ENCODE measurements around the gene PTGES. TPM values are rescaled to one million over a fixed set of nuclear protein-coding genes. Genes with fewer than 3 reads are reported as not detected.

The PTGES gene
- total and polyA plus RNA-seq, 4 donors, result 0.13 to 9.1 (median 2.9) TPM

DNA sequence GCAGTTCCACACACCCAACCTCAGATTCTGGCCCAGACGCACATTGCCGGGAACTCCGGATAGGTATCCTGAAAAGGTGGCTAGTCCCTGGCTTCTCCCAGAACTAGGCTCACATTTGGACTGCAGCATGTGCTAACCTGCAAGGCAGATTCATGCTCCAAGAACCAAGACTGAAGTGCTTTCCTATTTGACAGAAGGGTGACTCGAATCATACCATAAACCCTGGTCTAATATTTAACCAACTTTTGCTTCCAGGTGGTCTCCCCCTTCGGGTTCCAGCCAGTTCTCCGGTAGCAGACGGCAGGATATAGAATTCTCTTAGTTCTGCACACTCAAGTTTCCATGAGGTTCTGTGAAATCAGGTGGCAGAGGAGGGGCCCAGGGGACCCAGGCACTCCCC lies 7.6 kb downstream of the PTGES start:
- DNase-seq (no peak), ATAC-seq (ENCODE audit: low FRiP score) (no peak)
- Histone ChIP-seq H3K27me3 (ENCODE audit: control insufficient read depth in 1 of 2, insufficient read depth in 2 of 2, low read length in 1 of 2) (no peaks in the 10 kb centered on the region), H3K36me3 (ENCODE audit: control insufficient read depth in 1 of 2, insufficient read depth in 2 of 2, low read length in 1 of 2) (no peaks in the 10 kb centered on the region), H3K4me3 (ENCODE audit: low read length in 2 of 2) (no peak overlapping the region), H3K4me1 (ENCODE audit: control insufficient read depth in 1 of 2, insufficient read depth in 2 of 2, low read length in 2 of 2) (no peaks in the 10 kb centered on the region), H3K27ac (ENCODE audit: low read depth in 1 of 2, low read length in 2 of 2) (no peak overlapping the region), H3K9me3 (ENCODE audit: control insufficient read depth, low read length) (no peaks in the 10 kb centered on the region)
- intact Hi-C loops (cut with DNase I), result no loop called here
- 95 to 96% methylated on average over 7 of the region's 7 CpGs for WGBS, 2 donors

DNA sequence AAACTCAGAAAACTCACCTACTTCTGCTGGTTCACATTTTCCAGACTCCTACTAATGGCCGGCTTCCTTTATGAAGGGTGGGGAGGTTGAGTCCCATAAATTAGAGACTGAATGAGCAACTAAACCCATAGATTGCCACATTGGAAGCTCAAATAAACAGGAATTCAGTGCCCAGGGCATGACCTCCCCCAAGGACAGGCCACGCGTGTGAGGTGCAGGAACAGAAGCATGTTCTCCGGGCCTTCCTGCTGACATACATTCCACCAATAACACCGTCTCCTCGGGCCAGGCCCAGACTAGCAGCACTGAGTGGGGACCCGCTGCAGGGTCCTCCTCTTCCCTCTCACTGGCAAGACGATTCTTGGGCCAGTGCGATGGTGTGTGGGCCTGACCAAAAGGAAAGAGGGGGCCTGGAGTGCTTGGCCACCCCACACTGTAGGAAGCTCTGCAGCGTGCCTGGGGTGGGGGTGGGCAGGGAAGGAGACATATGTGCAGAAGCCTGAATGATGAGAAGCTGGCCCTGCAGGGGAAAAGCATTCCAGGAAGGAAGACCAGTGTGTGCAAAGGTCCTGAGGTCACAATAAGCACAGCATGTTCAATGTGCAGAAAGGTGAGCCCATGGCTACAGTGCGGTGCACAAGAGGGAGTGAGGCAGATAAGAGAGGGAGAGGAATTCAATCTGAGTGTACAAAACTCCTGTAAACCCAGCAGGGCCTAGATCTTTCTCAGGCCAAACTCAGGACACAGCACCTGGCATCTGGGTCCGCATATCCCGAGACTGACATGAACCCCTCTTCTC lies 12.0 kb downstream of the PTGES start:
- Histone ChIP-seq H3K4me3 (ENCODE audit: low read length in 2 of 2) (no peak overlapping the region), H3K36me3 (ENCODE audit: control insufficient read depth in 1 of 2, insufficient read depth in 2 of 2, low read length in 1 of 2) (no peaks in the 10 kb centered on the region), H3K27ac (ENCODE audit: low read depth in 1 of 2, low read length in 2 of 2) (no peak overlapping the region), H3K27me3 (ENCODE audit: control insufficient read depth in 1 of 2, insufficient read depth in 2 of 2, low read length in 1 of 2) (no peaks in the 10 kb centered on the region), H3K4me1 (ENCODE audit: control insufficient read depth in 1 of 2, insufficient read depth in 2 of 2, low read length in 2 of 2) (no peaks in the 10 kb centered on the region), H3K9me3 (ENCODE audit: control insufficient read depth, low read length) (no peaks in the 10 kb centered on the region)
- WGBS, 2 donors, result 95 to 97% methylated on average over 13 of the region's 13 CpGs
- intact Hi-C loops (cut with DNase I), result no loop called here
- DNase-seq (no peak), ATAC-seq (ENCODE audit: low FRiP score) (no peak)

DNA sequence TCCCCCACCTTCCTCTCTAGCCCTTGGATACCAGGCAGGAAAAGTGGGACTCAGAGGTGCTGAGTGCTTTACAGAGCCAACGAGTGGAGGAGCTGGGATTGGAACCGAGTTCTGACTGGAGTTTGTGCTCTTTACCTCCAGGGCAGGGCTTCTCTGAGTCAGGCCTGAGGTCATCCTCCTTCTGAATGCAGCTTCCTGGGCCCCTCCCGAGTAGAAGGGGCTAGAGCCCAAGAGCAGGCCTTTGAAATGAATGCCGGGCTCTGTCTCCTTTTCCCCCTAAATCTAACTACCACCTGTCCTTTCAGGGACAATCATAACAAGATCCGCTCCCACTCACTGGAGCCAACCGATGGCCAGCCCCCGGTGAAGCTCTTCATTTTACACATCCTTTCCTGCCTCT lies 12.7 kb downstream of the PTGES start:
- no peak overlapping the region for H3K4me3 ChIP-seq (ENCODE audit: low read length in 2 of 2)
- 87 to 90% methylated on average over 7 of the region's 7 CpGs for WGBS, 2 donors
- no peaks in the 10 kb centered on the region for H3K27me3 ChIP-seq (ENCODE audit: control insufficient read depth in 1 of 2, insufficient read depth in 2 of 2, low read length in 1 of 2)
- no peaks in the 10 kb centered on the region for H3K9me3 ChIP-seq (ENCODE audit: control insufficient read depth, low read length)
- no peak overlapping the region for H3K27ac ChIP-seq (ENCODE audit: low read depth in 1 of 2, low read length in 2 of 2)
- no peaks in the 10 kb centered on the region for H3K4me1 ChIP-seq (ENCODE audit: control insufficient read depth in 1 of 2, insufficient read depth in 2 of 2, low read length in 2 of 2)
- H3K36me3 ChIP-seq (ENCODE audit: control insufficient read depth in 1 of 2, insufficient read depth in 2 of 2, low read length in 1 of 2), result no peaks in the 10 kb centered on the region
- ATAC-seq (ENCODE audit: low FRiP score) (no peak), DNase-seq (no peak)
- intact Hi-C loops (cut with DNase I), result no loop called here

DNA sequence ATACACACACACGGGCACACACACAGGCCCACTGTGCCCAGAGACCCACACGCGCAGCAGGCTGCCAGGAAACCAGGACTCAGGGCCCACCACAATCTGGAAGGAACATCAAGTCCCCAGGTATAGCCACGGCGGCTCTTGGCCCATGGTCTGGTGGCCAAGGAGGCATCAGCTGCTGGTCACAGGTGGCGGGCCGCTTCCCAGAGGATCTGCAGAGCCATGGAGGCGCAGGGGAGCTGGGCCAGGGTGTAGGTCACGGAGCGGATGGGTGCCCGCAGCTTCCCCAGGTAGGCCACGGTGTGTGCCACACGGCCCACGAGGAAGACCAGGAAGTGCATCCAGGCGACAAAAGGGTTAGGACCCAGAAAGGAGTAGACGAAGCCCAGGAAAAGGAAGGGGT lies 13.4 kb downstream of the PTGES start:
- no peak for DNase-seq
- no peaks in the 10 kb centered on the region for H3K36me3 ChIP-seq (ENCODE audit: control insufficient read depth in 1 of 2, insufficient read depth in 2 of 2, low read length in 1 of 2)
- H3K27ac ChIP-seq (ENCODE audit: low read depth in 1 of 2, low read length in 2 of 2), result no peak overlapping the region
- intact Hi-C loops (cut with DNase I), result loop anchor here (2.0 to 5.0 kb wide), 2 partner anchors 43 kb away; no protein-coding TSS in a partner anchor
- no peak for ATAC-seq (ENCODE audit: low FRiP score)
- H3K4me3 ChIP-seq (ENCODE audit: low read length in 2 of 2), result no peak overlapping the region
- no peaks in the 10 kb centered on the region for H3K9me3 ChIP-seq (ENCODE audit: control insufficient read depth, low read length)
- WGBS, 2 donors, result 95 to 97% methylated on average over 16 of the region's 16 CpGs
- H3K4me1 ChIP-seq (ENCODE audit: control insufficient read depth in 1 of 2, insufficient read depth in 2 of 2, low read length in 2 of 2), result no peaks in the 10 kb centered on the region
- H3K27me3 ChIP-seq (ENCODE audit: control insufficient read depth in 1 of 2, insufficient read depth in 2 of 2, low read length in 1 of 2), result no peaks in the 10 kb centered on the region

DNA sequence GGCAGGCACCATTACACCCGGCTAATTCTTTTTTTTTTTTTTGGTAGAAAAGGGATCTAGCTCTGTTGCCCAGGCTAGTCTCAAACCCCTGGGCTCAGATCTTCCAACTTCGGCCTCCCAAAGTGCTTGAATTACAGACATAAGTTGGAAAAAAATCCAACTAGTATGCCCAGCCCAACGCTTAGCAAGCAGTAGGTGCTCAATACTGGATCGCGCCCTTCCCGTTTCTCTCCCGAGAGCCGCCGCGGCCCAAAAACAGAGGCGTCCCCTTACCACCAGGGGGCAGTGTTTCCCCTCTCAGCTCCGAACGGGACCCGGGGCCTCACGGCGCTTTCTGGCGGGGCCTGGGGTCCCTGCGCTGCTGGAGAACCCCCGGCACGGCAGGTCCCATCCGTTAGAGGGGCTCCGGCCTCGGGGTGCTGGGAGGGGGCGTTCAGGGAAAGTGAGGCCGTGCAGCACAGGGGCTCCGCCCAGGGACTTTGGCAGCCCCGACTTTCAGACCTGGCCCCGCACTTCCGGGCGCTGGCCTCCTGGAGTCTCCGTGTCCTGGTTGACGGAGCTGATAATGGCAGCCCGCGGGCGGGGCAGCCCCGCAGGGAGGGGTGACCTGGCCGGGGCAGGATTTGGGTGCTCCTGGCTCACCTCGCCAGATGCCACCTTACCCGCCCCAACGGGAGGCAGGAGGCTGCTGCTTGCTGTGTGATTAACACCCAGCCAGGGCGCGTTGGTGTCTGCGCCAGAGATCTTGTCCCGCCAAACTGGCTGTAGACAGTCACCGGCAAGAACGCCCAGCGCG lies 15.2 kb downstream of the PTGES start:
- H3K36me3 ChIP-seq (ENCODE audit: control insufficient read depth in 1 of 2, insufficient read depth in 2 of 2, low read length in 1 of 2), result no peaks in the 10 kb centered on the region
- no peaks in the 10 kb centered on the region for H3K27me3 ChIP-seq (ENCODE audit: control insufficient read depth in 1 of 2, insufficient read depth in 2 of 2, low read length in 1 of 2)
- peak; percentile 94 for ATAC-seq (ENCODE audit: low FRiP score)
- peak overlapping the region; percentile 23 to 71 for H3K4me3 ChIP-seq (ENCODE audit: low read length in 2 of 2)
- H3K9me3 ChIP-seq (ENCODE audit: control insufficient read depth, low read length), result no peaks in the 10 kb centered on the region
- H3K27ac ChIP-seq (ENCODE audit: low read depth in 1 of 2, low read length in 2 of 2), result peak overlapping the region in 1 of 2 donors; percentile 15
- no peaks in the 10 kb centered on the region for H3K4me1 ChIP-seq (ENCODE audit: control insufficient read depth in 1 of 2, insufficient read depth in 2 of 2, low read length in 2 of 2)
- 2 to 3% methylated on average over 48 of the region's 48 CpGs for WGBS, 2 donors
- intact Hi-C loops (cut with DNase I), result loop anchor here (2.0 to 5.0 kb wide), 2 partner anchors 45 kb away; no protein-coding TSS in a partner anchor
- peak; percentile 91 to 95 for DNase-seq

DNA sequence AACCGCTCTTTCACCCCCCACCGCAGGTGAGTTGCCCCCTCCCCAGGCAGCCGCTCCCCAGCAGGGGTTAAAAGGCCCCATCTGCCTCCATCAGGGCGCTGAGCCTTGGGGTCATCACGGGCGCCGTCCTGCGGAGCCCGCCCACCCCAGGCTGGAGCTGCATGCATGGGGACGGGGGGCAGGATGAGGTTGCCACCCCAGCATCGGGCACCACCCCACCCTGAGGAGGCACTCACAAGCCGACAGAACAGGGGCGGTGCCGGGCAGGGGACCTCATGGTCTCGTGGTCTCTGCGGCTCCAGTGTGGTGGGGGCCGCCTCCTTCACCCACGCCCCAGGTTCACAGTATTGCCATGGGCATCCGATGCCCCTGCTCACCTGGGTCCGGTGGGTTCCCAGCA lies 16.5 kb downstream of the PTGES start:
- H3K27me3 ChIP-seq (ENCODE audit: control insufficient read depth in 1 of 2, insufficient read depth in 2 of 2, low read length in 1 of 2), result no peaks in the 10 kb centered on the region
- H3K27ac ChIP-seq (ENCODE audit: low read depth in 1 of 2, low read length in 2 of 2), result no peak overlapping the region
- H3K4me1 ChIP-seq (ENCODE audit: control insufficient read depth in 1 of 2, insufficient read depth in 2 of 2, low read length in 2 of 2), result no peaks in the 10 kb centered on the region
- intact Hi-C loops (cut with DNase I), result loop anchor here in 1 of 2 donors (5.0 kb wide), 1 partner anchor 46 kb away; no protein-coding TSS in a partner anchor
- ATAC-seq (ENCODE audit: low FRiP score), result no peak
- H3K36me3 ChIP-seq (ENCODE audit: control insufficient read depth in 1 of 2, insufficient read depth in 2 of 2, low read length in 1 of 2), result no peaks in the 10 kb centered on the region
- DNase-seq, result no peak
- 65 to 70% methylated on average over 20 of the region's 20 CpGs for WGBS, 2 donors
- H3K9me3 ChIP-seq (ENCODE audit: control insufficient read depth, low read length), result no peaks in the 10 kb centered on the region
- no peak overlapping the region for H3K4me3 ChIP-seq (ENCODE audit: low read length in 2 of 2)

DNA sequence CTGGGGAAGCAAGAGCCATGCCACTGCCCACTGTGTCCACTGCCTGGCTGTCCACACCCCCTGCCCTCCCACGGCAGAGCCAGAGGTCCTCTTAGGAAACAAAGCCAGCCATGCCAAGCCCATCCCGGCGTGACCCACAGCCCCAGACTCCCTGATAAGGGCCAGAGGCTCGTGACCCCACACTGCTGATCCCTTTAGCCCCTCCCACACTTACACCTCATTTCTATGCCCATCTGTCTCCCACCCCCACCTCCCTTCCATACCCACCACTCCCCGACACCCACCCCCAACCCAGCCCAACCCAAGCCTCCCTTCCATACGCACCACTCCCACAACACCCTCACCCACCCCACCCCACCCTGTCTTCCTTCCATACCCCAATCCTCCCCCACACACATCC lies 17.3 kb downstream of the PTGES start:
- 79% methylated on average over 6 of the region's 6 CpGs for WGBS, 2 donors
- Histone ChIP-seq H3K27ac (ENCODE audit: low read depth in 1 of 2, low read length in 2 of 2) (no peak overlapping the region), H3K9me3 (ENCODE audit: control insufficient read depth, low read length) (no peaks in the 10 kb centered on the region), H3K36me3 (ENCODE audit: control insufficient read depth in 1 of 2, insufficient read depth in 2 of 2, low read length in 1 of 2) (no peaks in the 10 kb centered on the region), H3K4me3 (ENCODE audit: low read length in 2 of 2) (no peak overlapping the region), H3K4me1 (ENCODE audit: control insufficient read depth in 1 of 2, insufficient read depth in 2 of 2, low read length in 2 of 2) (no peaks in the 10 kb centered on the region), H3K27me3 (ENCODE audit: control insufficient read depth in 1 of 2, insufficient read depth in 2 of 2, low read length in 1 of 2) (no peaks in the 10 kb centered on the region)
- no peak for ATAC-seq (ENCODE audit: low FRiP score)
- intact Hi-C loops (cut with DNase I), result loop anchor here in 1 of 2 donors (5.0 kb wide), 1 partner anchor 47 kb away; no protein-coding TSS in a partner anchor
- DNase-seq, result no peak

DNA sequence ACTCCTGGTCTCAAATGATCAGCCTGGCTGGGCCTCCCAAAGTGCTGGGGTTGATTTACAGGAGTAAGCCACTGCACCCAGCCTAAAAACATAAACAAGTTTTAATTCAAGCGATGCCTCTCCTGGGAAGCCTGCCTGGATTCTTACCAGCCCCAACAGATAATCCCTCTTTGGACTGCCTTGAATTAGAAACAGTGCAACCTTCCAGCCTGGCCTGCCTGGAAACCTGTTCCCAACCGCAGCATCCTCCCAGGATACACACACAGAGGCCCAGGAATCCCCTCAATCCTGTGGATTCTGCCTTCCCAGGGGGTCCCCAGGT lies 19.2 kb downstream of the PTGES start:
- no peaks in the 10 kb centered on the region for H3K4me1 ChIP-seq (ENCODE audit: control insufficient read depth in 1 of 2, insufficient read depth in 2 of 2, low read length in 2 of 2)
- WGBS, 2 donors, result 92 to 93% methylated on average over 2 of the region's 2 CpGs
- no peaks in the 10 kb centered on the region for H3K27me3 ChIP-seq (ENCODE audit: control insufficient read depth in 1 of 2, insufficient read depth in 2 of 2, low read length in 1 of 2)
- H3K4me3 ChIP-seq (ENCODE audit: low read length in 2 of 2), result no peak overlapping the region
- no peak overlapping the region for H3K27ac ChIP-seq (ENCODE audit: low read depth in 1 of 2, low read length in 2 of 2)
- H3K9me3 ChIP-seq (ENCODE audit: control insufficient read depth, low read length), result no peaks in the 10 kb centered on the region
- intact Hi-C loops (cut with DNase I), result no loop called here
- DNase-seq (no peak), ATAC-seq (ENCODE audit: low FRiP score) (no peak)
- no peaks in the 10 kb centered on the region for H3K36me3 ChIP-seq (ENCODE audit: control insufficient read depth in 1 of 2, insufficient read depth in 2 of 2, low read length in 1 of 2)
